PC-9 (cell line): ENCODE results near the gene PYROXD2. TPM values are rescaled to one million over a fixed set of nuclear protein-coding genes. Genes with fewer than 3 reads are reported as not detected.

Experiments used
- BruUV-seq: library from RNA; stranded (reverse); fragments of 400-500 nt; replicated peaks from 2 replicates; lab custom pipeline; 2021; lab: Mats Ljungman, UMichigan
- CTCF ChIA-PET: fragments of 300-600 bp; sonication (Branson Sonifier 250); formaldehyde crosslinking; loops from one replicate; lab custom pipeline; 2022; ENCODE audit warnings: antibody characterized with exemption; lab: Charles Lee
- POLR2A ChIA-PET: fragments of 300-600 bp; sonication (Branson Sonifier 250); formaldehyde crosslinking; loops from one replicate; lab custom pipeline; 2022; ENCODE audit warnings: antibody characterized with exemption; ENCODE audit not compliant: unreplicated experiment; lab: Charles Lee
- DNase-seq, 2 experiments: peaks; one replicate each; pipeline versions ENCODE4 v3.0.0 to v3.0.0-alpha.2; 2015 to 2022; ENCODE audit warnings: mixed read lengths in 1 of 2
- H2AFZ ChIP-seq: fragments of 200-600 bp; sonication (generic); 2 replicates; pipeline ENCODE4 v1.8.1; 2017; ENCODE audit warnings: antibody characterized with exemption
- H3F3A ChIP-seq: fragments of 200-600 bp; sonication (generic); 2 replicates; pipeline ENCODE4 v1.8.1; 2017; ENCODE audit warnings: antibody characterized with exemption, mild to moderate bottlenecking, low read depth; ENCODE audit not compliant: insufficient read depth
- H3K27ac ChIP-seq: fragments of 200-600 bp; sonication (generic); 2 replicates; pipeline ENCODE4 v1.6.1; 2016; ENCODE audit warnings: mixed run types
- H3K27me3 ChIP-seq: fragments of 200-600 bp; sonication (generic); 2 replicates; pipeline ENCODE4 v1.6.1; 2016; ENCODE audit warnings: low read depth, mixed run types; ENCODE audit not compliant: insufficient read depth
- H3K36me3 ChIP-seq: fragments of 200-600 bp; sonication (generic); 2 replicates; pipeline ENCODE4 v1.6.1; 2016; ENCODE audit warnings: low read depth, mixed run types
- H3K4me1 ChIP-seq: fragments of 200-600 bp; sonication (generic); replicated peaks from 2 replicates; pipeline ENCODE4 v1.6.1; 2016; ENCODE audit warnings: mixed run types; ENCODE audit not compliant: insufficient read depth
- H3K4me2 ChIP-seq: fragments of 200-600 bp; sonication (generic); 2 replicates; pipeline ENCODE4 v1.6.1; 2017; ENCODE audit warnings: mixed run types
- H3K4me3 ChIP-seq: fragments of 200-600 bp; sonication (generic); 2 replicates; pipeline ENCODE4 v1.6.1; 2016; ENCODE audit warnings: mixed run types
- H3K79me2 ChIP-seq: fragments of 200-600 bp; sonication (generic); 2 replicates; pipeline ENCODE4 v1.6.1; 2017; ENCODE audit warnings: low read depth, mixed run types
- H3K9me2 ChIP-seq: fragments of 200-600 bp; sonication (generic); 2 replicates; pipeline ENCODE4 v1.8.1; 2017; ENCODE audit warnings: mild to moderate bottlenecking; ENCODE audit not compliant: insufficient read depth
- H3K9me3 ChIP-seq: fragments of 200-600 bp; sonication (generic); 2 replicates; pipeline ENCODE4 v1.8.1; 2016; ENCODE audit warnings: low read depth; ENCODE audit not compliant: insufficient read depth
- H4K20me1 ChIP-seq: fragments of 200-600 bp; sonication (generic); 2 replicates; pipeline ENCODE4 v1.8.1; 2017; ENCODE audit not compliant: insufficient read depth
- CTCF ChIP-seq: fragments of 200-600 bp; sonication (generic); conservative IDR thresholded peaks from 2 replicates; pipeline ENCODE4 v1.6.1; 2017; ENCODE audit warnings: mixed run types, antibody characterized with exemption, mild to moderate bottlenecking, moderate library complexity
- EZH2 ChIP-seq: fragments of 200-600 bp; sonication (generic); IDR thresholded peaks from 2 replicates; pipeline ENCODE4 v1.8.0; 2017; ENCODE audit warnings: antibody characterized with exemption, low read depth
- intact Hi-C: fragments of 100-400 bp; cut with micrococcal nuclease; formaldehyde crosslinking; loops from one replicate; pipeline ENCODE4 v1.10.0; 2022; ENCODE audit not compliant: unreplicated experiment
- total RNA-seq: library from RNA; stranded (reverse); gene quantifications from 2 replicates; pipeline ENCODE4 v1.2.3, GENCODE V29; 2021

The PYROXD2 gene
- total RNA-seq, 1 experiment from 2014 or later = 28.0 TPM

GRCh38 chr10:98380493-98381339 lies 34.3 kb downstream of the PYROXD2 start:
- Histone ChIP-seq H3K4me3 (no peak overlapping the region), H3K79me2 (no peaks in the 10 kb centered on the region), H3K27me3 (no peaks in the 10 kb centered on the region), H3K27ac (no peak overlapping the region), H2AFZ (no peak overlapping the region), H3K4me1 (peaks cover 28% of the 10 kb centered on the region), H3F3A (peaks cover 3% of the 10 kb centered on the region), H3K9me2 (no peaks in the 10 kb centered on the region), H3K36me3 (no peaks in the 10 kb centered on the region), H4K20me1 (no peaks in the 10 kb centered on the region), H3K9me3 (no peaks in the 10 kb centered on the region), H3K4me2 (no peak overlapping the region)
- intact Hi-C loops = no loop called here
- ChIA-PET POLR2A (no interaction called here), CTCF (no interaction called here)
- no TSS peak for BruUV-seq
- no peak for DNase-seq
- TF ChIP-seq EZH2 (no peak), CTCF (no peak)

DNA sequence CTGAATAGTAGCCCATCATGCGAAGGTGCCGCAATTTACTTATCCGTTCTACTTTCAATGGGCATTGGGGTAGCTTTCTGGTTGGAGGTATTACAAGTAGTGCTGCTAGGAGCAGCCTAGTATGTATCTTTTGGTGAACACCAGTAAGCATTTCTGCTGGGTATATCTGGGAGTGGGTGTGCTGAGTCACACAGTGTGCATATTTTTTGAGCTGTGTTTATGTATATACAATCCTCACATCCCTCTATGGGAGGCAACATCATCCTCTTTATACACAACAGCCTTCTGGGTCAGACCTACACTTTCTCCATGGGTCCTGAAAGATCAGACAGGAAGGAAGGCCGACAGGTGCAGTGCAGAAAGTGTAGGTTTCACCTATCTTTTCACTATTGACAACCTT lies 36.3 kb downstream of the PYROXD2 start:
- no peak for DNase-seq
- POLR2A ChIA-PET = interaction anchor here (0.7 kb wide), 1 partner anchor 691 kb away, joined by 3 read pairs; the partner anchor contains the start of gene AVPI1
- Histone ChIP-seq H3K27me3 (no peaks in the 10 kb centered on the region), H3K79me2 (no peaks in the 10 kb centered on the region), H2AFZ (no peak overlapping the region), H3K9me3 (no peaks in the 10 kb centered on the region), H3K9me2 (no peaks in the 10 kb centered on the region), H4K20me1 (no peaks in the 10 kb centered on the region), H3K27ac (no peak overlapping the region), H3K36me3 (no peaks in the 10 kb centered on the region), H3K4me1 (peaks cover 45% of the 10 kb centered on the region), H3F3A (peaks cover 17% of the 10 kb centered on the region), H3K4me2 (no peak overlapping the region), H3K4me3 (no peak overlapping the region)
- TF ChIP-seq CTCF (no peak), EZH2 (no peak)
- CTCF ChIA-PET = no interaction called here
- intact Hi-C loops = no loop called here
- no TSS peak for BruUV-seq

- ChIA-PET CTCF (no interaction called here), POLR2A (no interaction called here)
- TF ChIP-seq EZH2 (no peak), CTCF (no peak)
- Histone ChIP-seq H3K27me3 (no peaks in the 10 kb centered on the region), H3K9me2 (no peaks in the 10 kb centered on the region), H3K79me2 (no peaks in the 10 kb centered on the region), H3K27ac (no peak overlapping the region), H3K9me3 (no peaks in the 10 kb centered on the region), H3K4me2 (no peak overlapping the region), H2AFZ (no peak overlapping the region), H3K36me3 (no peaks in the 10 kb centered on the region), H3F3A (peaks cover 19% of the 10 kb centered on the region), H4K20me1 (no peaks in the 10 kb centered on the region), H3K4me1 (peaks cover 47% of the 10 kb centered on the region), H3K4me3 (no peak overlapping the region)
- no TSS peak for BruUV-seq
- intact Hi-C loops = no loop called here
- no peak for DNase-seq
Observed at GRCh38 chr10:98377536-98377935, 37.4 kb downstream of the PYROXD2 start.
